ENCODE data around the gene PPP2R2D.

DNA sequence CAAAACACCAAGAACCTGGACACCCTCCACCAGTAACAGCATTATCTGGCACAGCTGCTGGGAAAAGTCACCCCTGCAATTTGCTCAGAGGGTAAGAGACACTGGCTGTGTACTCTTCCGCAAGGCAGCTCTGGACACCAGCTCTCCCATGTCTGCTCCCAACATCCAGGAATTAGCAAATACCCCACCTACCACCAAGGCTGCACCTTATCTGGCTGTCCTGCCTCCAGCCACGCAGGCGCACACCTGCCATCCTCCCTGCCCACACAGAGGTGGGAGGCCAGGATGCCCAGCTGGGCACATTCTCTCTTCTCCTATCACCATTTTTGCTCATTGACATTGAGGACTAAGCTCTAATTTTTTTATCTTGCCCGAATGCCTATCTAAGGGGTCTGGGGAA is 101.2 kb downstream of the PPP2R2D start:
- TF ChIP-seq POLR2A (IDR thresholded peaks at IDR 0.05), result no peak
- TF ChIP-seq, protein P1, sequence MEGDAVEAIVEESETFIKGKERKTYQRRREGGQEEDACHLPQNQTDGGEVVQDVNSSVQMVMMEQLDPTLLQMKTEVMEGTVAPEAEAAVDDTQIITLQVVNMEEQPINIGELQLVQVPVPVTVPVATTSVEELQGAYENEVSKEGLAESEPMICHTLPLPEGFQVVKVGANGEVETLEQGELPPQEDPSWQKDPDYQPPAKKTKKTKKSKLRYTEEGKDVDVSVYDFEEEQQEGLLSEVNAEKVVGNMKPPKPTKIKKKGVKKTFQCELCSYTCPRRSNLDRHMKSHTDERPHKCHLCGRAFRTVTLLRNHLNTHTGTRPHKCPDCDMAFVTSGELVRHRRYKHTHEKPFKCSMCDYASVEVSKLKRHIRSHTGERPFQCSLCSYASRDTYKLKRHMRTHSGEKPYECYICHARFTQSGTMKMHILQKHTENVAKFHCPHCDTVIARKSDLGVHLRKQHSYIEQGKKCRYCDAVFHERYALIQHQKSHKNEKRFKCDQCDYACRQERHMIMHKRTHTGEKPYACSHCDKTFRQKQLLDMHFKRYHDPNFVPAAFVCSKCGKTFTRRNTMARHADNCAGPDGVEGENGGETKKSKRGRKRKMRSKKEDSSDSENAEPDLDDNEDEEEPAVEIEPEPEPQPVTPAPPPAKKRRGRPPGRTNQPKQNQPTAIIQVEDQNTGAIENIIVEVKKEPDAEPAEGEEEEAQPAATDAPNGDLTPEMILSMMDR (IDR thresholded peaks at IDR 0.05), result no peak

Data from right lobe of liver (tissue), 4 donors.